GM19193 (cell line): ENCODE data around the gene HIRA.

Experiments
- POLR2A ChIP-seq: IDR thresholded peaks from 4 replicates; pipeline ENCODE4 v1.6.1; 2011; ENCODE audit not compliant: insufficient read depth, insufficient read length; ENCODE audit errors: extremely low read depth

Gene HIRA

DNA sequence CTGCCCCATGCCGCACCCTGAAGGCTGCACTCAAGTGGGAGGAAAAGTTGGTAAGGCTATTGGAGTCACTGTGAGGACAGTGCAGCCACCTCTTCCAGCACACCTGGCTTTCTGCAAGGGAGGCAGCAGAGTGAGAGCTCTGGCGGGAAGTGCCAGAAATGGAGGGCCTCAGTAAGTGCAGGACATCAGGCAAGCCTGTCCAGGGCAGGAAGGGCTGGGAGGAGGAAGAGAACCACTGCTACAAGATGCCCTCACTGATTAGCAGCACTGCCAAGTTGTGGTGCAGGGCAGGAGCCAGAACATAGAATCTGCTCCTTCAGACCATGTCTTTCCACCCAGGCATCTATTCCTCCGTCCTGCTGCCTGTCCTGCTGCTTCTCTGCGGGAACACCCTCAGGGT, 78.8 kb downstream of the HIRA start:
- TF ChIP-seq POLR2A: no peak

DNA sequence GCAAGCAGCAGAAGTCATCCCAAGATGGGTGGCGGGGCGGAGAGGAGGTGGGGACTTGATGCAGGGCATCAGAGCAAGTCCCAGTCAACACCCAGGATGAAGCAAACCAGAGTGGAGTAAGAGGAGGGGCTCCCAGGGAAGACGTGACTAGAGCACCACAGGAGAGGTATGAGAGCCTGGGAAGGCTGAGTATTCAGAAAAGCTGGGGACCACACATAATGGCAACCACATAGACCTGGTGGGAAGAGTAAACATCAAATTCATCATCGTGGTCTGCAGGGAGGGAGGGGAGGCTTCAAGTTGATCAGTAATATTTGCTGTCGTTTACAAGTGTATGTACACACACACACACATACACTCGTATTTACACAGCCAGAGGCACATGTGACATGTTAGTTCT, 79.3 kb downstream of the HIRA start:
- TF ChIP-seq POLR2A: no peak

DNA sequence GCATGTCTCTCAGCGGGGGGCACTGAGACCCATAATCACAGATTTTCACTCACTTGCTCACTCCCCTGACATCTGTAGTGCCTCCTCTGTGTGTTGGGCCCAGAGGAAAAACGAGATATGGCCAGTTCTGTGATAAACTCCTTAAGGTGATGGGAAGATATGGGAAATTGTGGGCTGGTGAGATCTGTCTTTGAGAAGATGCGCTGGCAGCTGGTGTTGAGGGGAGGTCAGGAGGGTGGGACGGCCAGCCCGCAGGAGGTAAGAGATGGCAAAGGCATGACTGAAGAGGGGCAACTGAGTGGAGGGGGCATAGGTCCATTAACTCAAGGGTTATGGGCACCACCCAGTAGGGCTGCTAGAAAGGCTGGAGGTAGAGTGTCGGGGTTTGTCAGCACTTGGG, 79.9 kb downstream of the HIRA start:
- no peak for TF ChIP-seq POLR2A

DNA sequence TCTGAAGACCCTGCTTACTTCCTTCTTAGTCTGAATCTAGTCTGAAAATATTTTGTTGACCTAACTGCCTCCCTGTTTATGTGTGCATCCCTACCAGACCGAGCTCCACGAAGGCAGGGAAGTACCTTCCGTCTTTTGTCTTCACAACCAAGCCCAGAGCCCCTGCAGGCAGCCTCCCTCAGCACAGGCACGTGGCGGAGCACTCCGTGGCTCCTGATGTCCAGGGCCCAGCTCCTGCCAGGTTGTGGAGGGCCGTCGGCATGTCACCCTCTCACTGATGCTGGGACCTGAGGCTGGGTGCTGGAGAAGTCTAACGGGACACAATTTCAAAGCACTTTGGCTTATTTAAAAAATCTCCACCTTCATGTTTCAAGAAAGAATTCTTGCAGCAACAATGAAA, 80.6 kb downstream of the HIRA start:
- TF ChIP-seq POLR2A: no peak

DNA sequence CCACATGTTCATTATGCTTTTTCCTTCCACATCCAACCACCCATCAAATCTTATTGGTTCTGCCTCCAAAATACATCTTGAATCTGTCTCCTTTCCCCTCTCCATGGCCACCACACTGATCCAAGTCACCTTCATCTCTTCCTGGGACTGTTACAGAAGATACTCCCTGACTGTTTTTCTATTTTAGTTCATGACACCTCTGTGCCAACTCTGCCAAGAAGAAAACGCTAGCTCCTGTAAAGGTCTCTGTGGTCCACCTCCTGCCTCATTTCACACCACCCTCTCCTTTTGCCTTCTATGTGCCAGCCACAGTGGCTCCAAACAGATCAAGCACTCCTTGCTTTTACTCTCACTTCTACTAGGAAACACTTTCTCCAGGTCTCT, 81.1 kb downstream of the HIRA start:
- no peak for TF ChIP-seq POLR2A

DNA sequence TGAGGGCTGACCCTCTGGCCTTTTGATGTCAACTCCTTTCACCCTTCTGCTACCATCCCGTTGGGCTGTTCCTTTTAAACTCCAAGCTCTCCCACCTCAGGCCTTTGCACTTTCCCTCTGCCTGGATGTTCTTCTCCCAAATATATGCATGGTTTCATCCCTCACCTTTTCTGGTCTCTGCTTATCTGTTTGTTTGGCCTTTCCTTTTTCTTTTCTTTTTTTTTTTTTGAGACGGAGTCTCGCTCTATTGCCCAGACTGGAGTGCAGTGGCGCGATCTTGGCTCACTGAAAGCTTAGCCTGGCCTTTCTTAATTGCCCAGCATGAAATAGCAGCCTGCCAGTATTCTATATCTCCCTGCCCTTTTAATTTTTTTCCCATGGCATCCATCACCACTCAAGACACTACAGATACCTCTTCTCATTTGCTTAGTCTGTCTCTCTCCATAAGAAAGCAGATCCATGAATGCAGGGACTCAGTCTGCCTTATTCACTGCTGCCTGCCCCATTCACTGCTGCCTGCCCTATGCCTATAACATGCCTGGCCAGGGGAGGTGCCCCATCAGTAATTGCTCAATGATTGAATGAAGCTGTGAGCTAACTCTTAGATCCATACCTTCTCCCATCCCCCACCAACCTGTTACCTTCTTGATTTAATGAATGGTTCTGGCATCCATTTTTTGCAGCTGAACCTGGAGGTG, 81.6 kb downstream of the HIRA start:
- TF ChIP-seq POLR2A: no peak

DNA sequence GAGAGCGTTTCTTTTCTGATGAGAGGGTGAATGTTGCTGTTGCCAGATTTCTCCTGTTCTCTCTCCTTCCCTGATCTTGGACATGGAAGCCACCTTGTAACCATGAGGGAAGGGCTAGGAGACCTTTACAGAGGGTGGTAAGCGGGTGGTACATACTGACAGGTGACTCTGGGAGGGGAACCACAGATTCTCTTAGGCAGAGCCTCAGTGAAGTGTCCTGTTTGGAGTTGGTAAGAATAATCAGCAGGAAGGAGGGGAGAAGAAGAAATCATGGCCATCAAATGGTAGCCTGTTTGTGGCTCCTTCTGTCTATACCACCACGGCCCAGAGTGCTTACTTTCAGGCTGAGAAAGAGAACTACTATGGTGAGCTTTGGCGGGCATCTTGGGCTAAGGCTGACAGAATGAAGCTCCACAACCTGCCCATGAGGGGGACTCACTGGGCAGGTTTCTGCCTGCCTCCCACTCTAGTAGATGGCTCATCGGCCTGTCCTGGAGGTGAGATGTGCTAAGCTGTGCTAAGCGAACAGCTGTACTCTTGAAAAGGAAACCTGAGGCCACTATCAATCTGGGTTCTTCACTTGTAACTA, 84.8 kb downstream of the HIRA start:
- TF ChIP-seq POLR2A: no peak

DNA sequence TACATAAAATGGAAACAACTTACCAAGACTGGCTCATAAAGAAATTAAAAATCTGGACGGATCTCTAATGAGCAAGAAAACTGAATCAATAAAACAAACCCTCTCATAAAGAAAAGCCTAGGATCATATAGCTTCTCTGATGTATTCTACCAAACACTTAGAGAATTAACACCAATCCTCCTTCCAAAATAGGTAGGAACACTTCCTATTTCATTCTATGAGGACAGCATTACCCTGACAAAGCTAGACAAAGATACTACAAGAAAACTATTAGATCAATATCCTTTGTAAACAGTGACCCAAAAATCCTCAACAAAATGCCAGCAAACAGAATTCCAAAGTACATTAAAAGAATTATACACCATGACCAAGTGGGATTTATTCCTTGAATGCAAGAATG, 87.1 kb downstream of the HIRA start:
- no peak for TF ChIP-seq POLR2A

DNA sequence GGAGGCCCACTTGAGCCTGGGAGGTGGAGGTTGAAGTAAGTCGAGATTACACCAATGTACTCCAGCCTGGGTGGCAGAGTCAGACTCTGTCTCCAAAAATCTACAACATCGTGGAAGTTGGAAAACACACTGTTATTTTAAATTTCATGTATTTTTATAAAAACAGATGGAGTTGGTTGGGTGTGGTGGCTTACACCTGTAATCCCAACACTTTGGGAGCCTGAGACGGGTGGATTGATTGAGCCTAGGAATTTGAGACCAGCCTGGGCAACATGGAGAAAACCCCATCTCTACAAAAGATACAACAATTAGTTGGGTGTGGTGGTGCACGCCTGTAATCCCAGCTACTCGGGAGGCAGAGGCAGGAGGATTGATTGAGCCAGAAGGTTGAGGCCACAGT, 88.1 kb downstream of the HIRA start:
- TF ChIP-seq POLR2A: no peak

DNA sequence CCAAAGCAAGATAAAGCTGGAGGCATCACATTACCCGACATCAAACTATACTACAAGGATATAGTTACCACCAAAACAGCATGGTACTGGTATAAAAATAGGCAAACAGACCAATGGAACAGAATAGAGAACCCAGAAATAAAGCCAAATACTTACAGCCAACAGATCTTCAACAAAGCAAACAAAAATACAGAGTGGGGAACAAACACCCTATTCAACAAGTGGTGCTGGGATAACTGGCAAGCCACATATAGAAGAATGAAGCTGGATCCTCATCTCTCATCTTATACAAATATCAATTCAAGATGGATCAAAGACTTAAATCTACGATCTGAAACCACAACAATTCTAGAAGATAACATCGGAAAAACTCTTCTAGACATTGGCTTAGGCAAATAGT, 90.0 kb downstream of the HIRA start:
- no peak for TF ChIP-seq POLR2A

DNA sequence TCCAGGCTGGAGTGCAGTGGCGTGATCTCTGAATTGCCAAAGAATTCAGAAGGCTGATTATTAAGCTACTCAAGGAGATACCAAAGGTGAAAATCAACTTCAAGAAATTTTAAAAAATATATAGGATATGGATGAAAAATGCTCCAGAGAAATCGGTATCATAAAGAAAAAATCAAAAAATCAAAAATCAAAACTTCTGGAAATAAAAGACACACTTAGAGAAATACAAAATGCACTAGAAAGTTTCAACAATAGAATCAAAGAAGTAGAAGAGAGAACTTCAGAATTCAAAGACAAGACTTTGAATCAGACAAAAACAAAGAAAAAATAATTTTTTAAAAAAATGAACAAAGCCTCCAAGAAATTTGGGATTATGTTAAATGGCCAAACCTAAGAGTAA, 94.4 kb downstream of the HIRA start:
- TF ChIP-seq POLR2A: no peak

DNA sequence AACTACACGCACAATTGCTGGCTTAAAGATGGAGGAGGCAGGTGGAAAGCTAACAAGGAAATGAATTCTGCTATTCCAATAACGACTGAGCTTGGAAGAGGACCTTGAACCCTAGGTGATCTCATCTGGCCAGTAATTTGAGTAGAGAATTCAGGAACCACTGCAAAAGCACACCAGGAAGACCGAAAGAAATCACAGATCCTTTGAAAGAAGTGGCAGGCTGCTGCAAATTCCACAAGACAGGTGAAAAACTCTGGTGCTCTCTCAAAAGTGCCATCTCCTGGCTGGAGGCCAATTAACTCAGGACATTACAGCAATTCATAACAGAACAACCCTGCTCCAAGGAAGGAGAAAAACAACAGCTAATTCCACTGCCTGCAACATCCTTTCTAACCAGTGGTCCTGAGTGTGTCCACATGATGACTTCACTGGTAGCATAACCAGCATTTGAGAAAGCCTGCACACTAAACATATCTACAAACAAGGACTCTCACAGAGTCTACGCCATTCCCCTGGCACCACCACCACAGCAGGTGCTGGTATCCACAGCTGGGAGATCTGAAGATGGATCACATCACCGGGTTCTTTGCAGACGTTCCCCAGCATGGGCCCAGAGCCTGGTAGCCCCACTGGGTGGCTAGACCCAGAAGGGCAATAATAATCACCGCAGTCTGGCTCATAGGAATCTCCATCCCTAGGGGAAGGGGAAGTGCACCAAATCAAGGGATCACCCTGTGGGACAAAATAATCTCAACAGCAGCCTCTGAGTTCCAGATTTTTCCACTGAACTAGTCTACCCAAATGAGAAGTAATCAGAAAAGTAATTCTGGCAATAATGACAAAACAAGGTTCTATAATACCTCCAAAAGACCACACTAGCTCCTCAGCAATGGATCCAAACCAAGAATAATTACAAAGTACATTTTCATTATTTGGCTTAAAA, 95.1 kb downstream of the HIRA start:
- no peak for TF ChIP-seq POLR2A

DNA sequence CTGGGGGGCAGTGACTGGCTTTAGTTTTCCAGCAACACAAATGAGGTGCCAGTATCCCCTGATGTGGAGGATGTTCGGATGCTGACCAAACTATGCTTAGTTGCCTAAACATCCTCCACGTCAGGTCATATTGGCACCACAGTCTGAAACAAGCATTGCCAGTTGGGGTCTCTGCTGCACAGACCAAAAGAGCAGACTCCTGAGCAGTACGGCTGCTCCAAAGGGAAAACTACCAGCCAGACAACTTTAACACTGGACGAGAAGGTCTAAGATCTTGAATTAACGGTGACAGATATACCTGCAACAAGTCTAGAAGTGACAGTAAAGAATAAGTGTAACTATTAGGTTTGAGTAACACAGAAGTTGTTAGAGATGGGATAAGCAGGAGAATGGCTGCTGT, 99.6 kb downstream of the HIRA start:
- TF ChIP-seq POLR2A: no peak

DNA sequence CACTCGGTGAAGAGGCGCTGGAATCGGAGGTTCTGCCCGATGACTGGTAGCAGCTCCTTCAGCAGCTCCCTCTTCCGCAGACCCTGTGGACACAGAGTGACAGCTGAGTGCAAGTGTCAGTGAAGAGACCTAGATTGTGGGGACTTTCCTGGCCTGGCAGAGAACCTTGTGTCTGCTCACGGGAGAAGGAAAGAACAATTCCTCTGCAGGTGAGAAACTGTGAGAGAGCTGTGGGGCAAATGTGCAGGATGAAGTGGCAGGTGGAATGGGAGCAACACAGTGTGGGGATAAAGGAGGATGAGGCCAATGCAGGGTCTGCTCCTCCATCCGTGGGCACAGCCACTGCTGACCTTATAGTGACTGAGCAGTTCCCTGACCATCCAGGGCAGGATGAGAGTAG, 100.1 kb downstream of the HIRA start:
- no peak for TF ChIP-seq POLR2A

DNA sequence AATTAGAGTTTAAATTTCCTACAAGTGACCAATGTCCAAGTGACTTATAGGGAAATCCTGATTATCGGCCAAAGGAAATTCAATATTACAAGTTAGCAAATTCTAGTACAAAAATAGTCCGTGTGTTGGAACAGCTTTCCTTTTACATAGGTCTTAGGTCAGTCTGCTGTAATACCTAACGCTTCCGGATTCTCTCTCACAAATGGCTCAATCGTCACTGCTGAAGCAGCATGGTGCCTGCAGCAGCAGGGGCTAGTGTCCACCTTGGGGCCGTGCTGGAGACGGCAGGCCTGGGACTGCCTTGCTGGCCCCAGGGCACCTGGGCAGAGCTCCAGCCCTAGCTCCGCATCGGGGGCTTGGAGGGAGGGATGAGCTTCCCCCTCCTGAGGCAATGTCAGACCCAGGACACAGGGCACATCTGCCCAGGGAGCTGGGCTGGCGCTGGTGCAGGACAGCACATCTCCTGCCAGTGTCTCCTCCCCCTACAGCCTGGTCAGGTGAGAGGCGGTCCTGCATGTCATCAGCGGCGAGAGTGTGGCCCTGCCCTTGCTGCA, 100.6 kb downstream of the HIRA start:
- no peak for TF ChIP-seq POLR2A
